Activated naive CD4-positive, alpha-beta T cell treated with Interleukin-2 at 50 U/mL for 16 hours (primary cell): ENCODE measurements around the gene PPP6R2.

Experiments used
- DNase-seq: peaks from one replicate; pipeline ENCODE4 v3.0.0-alpha.2; 2020

PPP6R2 gene

DNA sequence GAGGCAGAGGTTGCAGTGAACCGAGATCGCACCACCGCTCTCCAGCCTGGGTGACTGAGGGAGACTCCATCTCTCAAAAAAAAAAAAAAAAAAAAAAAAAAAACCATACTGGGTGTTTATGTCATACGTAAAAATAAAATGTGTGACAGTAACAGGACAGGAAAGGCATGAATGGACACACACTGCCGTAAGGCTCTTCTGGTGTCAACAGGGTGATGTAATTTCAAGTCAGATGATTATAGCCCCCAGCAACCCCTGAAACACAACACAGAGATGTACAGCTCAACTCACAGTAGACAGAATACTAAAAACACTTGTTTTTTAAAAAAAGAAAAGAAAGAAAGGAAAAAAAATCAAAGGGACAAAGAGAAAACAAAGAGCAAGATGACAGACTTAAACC lies 109.5 kb downstream of the PPP6R2 start:
- no peak for DNase-seq

DNA sequence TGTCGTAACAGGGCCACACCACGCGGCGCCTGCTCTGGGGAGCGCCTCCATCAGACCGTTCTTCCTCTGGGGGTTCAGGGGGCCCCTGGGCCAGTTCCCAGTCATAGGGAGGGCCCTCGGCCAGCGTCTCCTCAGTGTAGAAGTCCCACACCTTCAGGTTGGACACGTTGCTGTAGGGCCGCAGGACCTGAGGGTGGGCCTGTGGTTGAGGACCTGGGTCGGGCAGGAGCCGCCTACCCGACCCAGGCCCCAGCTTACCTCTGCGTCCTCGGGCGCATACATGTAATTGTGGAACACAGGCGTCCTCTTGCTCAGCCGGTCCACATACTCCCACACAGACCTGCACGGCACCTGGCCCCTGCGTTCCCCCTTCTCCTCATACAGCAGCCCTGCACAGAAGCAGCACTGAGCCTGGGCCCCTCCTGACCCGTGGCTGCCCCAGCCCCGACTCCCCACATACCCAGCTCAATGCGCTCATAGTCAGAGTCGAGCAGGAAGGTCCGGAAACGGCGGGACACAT lies 111.5 kb downstream of the PPP6R2 start:
- no peak for DNase-seq

DNA sequence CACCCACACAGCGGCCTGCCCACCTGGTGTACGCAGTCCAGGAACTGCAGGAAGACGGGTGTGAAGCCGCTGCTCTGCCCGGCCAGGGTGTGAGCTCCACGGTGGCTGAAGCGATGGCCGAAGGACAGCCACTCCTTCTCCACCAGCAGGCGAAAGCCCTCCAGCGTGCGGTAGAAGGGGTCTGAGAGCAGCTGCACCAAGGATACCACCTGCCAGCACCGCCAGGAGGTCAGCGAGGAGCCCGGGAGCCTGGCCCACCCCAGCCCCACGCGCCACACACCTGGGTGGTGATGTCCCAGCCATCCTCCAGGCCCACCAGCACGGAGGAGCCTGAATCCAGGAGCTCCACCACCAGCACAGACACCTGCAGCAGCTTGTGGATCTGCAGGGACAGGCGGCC lies 112.1 kb downstream of the PPP6R2 start:
- no peak for DNase-seq

DNA sequence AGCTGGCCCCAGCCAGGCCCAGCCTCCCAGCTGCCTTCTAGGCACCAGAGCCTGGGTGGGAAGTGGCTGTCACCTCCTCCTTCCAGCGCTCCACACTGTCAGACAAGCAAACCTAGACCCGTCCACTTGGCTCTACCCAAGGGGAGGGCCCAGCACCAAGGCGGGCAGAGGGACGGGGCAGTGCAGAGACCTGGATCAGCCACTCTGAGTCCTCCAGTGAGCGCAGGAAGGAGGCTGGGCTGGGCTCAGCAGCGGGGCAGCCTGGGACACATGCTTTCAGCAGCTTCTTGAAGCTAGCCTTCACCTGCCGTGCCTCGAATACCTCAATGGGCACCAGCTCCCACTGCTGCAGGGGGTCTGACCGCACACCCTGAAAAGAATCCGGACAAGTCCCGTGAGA lies 112.9 kb downstream of the PPP6R2 start:
- DNase-seq: no peak

DNA sequence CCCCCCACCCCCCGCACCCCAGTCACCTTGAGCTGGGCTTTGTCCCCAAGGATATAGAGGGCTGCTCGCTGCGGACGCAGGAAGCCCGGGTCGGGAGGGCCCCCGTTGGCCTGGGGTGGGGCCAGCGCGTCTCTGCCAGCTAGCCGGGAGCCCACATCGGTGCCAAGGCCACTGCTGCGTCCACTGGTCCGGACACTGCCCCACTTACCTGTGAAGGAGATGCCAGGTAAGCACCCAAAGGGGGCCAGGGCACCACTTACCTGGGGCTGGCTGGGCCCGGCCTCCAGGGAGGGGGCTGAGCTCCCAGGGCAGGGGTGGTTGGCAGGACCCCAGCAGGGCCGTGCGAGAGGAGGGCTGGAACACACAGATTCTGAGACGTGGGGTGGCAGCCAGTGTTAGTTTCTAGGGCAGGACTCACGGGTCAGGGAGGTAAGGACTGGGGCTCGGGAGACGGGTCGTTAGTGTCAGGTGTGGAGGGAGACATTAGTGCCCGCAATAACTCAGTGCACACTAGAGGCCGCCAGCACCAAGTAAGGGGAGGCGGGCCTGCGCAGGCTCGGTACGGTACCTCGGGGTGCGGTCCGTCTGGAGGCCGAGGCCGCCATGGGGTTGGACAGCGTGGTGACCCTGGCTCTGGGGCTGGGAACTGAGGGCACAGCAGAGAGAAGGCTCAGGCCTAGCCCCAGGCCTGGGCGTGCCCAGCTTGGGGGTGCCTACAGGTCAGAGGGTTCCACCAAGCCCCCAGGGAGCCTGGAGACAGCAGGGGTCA lies 113.5 kb downstream of the PPP6R2 start:
- DNase-seq: no peak

DNA sequence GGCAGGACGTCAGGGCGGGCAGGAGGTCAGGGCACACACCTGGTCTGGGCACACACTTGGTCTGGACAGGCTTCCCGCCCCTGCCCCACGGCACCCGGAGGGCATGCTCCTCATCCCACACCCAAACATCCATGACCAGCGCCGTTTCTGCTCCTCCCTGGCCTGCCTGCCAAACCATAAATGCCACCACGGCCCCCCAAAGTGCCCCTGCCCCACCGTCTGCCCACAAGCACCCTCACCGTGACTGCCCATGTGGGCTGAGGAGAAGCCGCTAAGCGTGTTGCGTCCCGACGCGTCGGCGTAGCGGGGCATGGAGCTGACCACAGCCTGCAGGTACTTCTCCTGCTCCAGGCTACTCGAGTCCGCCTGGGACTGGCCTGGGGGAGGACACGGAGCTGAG lies 115.9 kb downstream of the PPP6R2 start:
- no peak for DNase-seq

DNA sequence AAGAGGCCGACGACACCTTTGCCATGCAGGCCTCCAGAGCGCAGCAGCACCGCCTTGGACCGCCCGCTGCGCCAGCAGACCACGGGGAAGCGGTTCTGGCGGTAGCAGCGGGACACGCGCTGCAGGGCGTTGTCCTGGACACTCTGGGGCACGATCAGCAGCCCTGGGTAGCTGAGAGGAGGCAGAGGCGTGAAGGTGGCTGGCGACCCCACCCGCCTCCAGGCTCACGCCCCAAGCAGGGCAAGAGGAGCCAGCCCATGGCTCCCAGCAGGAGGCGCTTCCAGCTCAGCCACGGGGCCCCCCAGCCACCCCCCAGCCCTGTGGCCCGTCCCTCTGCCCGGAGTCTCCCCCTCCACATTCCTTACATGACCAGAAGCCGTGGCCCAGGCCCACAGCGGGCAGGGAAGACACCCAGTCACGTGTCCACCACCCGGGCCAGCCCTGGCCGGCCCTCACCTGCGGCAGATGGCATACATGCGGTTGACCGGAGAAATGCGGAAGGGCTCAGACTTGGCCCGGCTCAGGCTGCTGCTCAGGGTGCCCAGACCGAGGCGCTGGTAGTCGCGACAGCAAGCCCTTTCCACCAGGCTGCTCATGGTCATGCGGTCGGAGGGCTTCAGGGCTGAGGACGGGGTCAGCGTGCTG lies 116.5 kb downstream of the PPP6R2 start:
- DNase-seq: no peak

DNA sequence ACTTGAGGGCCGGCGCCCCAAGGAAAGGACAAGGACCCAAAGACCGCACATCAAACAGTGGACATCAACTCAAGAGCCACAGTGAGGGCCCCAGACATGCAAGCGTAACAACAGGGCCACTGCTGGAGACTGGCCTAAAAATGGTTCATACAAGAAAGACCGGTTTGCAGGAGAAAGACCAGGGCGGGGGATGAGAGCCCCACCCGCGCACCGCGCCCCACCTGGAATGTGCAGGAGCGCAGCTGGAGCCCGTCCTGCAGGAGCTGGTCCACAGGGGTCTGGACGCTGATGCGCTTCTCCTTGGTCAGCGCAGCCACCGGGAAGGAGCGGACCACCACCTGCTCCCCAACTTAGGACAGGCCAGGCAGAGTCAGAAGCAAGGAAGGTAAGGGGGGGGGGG lies 117.8 kb downstream of the PPP6R2 start:
- DNase-seq: no peak

DNA sequence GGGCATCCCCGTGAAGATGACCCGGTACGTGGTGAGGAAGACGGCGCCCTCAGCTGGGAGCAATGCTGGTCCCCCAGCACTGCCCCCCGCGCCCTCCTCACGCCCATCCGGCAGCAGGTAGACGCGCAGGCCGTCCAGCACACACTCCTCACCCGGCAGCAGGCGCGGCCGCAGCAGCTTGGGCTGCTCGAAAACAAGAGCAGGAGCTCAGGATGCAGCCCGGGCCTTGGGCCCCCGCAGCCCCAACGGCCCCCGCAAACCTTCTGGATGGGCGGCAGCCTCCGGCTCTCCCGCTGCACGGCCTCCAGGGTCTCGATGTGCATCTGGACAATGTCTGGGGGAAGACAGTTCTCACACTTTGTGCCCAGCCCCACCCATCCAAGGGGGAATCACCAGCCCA lies 118.4 kb downstream of the PPP6R2 start:
- no peak for DNase-seq

DNA sequence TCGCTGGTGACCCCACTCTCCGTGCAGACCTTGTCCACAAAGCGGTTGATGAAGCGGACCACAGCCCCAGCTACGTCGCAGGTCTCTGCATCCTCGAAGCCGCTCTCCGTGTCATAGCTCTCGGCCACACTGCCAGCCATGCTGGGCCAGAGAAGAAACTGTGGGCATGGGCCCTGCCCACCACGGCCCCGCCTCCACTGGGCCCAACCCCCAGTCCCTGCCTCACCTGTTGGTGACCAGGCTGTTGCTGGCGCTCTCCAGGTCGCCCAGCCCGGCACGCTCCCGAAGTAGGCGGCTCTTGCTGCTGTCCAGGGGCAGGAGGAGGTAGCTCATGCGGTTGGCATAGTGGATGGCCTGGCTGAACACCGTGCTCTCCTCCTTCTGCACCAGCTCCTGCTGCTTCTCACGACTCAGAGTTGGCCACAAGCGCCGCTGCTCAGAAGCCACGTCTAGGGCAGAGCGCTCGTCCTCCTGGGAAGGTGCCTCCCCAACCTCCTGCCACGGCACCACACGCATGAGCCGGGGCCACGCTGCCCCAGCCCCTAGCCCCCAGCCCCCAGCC lies 118.9 kb downstream of the PPP6R2 start:
- DNase-seq: no peak

DNA sequence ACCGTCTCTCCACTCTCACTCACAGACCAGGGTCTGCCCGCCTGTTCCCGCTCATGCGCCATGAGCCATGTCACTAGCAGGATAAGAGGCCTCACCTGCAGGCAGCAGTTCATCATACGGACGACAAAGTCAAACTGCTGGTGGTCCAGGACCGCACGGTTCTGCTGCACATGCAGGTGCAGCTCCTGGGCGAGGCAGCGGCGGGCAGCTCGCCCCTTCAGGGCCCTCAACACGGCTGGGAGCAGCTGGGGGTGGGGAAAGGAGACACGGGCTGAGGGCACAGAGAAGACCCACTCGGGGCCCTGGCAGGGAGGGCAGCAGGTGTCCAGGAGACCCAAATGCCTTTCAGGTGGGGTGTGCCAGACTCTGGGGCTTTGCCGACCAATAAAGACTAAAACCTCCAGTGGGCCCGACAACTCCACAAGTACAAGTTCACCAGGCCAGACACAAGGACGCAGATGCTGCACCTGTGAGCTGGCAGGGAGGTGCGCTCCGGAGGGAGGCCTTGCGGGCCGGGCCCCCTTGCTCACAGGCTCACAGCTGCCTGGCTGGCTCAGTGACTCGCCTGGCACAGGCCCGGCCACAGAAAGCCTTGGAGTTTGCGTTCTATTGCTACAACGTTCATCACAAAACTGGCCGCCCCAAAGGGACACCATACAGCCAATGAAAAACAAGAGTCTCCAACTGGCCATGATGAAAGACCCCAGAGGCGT lies 120.2 kb downstream of the PPP6R2 start:
- DNase-seq: no peak

DNA sequence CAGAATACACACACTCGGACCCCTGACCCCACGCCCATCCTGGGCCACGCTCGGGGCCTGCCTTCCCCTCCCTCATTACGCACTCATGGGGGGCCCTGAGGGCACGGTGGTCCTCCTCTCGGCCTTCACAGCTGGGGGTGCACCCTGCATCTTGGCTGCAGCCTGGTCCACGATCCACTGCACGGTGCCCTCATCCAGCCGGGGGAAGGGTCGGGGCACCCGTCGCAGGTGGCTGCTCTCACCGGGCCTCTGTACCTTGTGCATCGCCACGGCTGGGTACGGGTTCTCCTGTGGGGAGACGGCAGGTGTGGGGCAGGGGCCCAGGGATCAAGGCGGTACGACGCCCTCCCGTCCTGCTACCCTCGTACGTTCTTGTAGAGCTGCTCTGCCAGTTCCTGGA lies 121.3 kb downstream of the PPP6R2 start:
- no peak for DNase-seq

DNA sequence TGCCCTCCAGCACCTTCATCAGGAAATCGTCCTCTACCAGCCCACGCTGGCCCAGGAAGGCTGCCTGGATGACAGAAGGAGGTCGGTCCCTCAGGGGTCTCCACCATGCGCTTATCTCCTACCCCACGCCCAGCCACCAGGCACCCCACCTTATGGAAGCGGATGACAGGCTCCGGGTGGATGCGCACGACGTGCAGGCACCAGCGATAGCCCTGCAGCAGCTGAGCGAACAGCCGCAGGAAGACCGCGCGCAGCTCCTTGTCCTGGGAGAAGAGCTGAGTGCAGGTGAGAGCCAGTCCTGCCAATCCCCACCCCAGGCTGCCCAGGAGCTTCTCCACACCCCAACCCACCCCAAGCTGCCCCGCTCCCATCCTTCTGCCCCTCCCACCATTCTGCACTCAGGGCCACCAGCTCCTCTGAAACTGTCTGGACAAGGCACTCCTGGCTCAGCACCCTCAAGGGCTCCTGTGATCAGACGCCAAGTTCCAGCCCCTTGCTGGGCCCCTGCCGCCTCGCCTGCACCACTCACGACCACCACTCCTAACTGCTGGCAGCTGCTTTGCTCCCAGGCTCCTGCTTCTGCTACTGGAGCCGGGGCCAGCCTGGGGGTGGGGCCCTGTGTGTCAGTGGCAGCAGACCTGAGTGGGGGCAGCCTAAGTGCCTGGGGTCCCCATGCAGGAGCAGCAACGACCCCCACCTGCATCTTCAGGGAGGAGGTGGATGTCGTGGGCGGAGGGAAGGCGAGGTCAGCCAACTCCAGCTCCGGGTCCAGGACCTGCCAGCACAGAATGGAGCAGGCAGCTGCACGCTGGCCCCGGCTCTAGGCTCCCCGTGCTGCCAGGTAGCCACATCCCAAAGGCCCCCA lies 122.2 kb downstream of the PPP6R2 start:
- no peak for DNase-seq

DNA sequence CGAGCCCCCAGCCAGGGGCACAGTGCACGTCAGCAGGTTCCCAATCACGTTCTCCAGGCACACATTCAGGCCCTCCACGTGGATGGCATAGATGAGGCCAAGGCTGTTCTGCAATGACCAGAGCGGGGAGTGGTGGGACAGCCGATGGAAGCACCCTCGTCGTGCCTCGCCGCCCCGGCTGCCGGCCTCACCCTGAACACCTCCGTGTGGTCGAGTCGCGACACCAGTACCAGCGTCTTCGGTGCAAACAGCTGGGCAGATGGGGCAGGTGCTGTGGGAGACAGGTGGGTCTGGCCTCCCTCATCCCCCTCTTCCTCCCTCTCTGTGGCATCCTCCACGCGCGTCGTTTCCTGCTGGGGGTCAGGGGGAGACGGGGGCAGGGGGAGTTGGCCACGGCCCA lies 124.2 kb downstream of the PPP6R2 start:
- DNase-seq: no peak

DNA sequence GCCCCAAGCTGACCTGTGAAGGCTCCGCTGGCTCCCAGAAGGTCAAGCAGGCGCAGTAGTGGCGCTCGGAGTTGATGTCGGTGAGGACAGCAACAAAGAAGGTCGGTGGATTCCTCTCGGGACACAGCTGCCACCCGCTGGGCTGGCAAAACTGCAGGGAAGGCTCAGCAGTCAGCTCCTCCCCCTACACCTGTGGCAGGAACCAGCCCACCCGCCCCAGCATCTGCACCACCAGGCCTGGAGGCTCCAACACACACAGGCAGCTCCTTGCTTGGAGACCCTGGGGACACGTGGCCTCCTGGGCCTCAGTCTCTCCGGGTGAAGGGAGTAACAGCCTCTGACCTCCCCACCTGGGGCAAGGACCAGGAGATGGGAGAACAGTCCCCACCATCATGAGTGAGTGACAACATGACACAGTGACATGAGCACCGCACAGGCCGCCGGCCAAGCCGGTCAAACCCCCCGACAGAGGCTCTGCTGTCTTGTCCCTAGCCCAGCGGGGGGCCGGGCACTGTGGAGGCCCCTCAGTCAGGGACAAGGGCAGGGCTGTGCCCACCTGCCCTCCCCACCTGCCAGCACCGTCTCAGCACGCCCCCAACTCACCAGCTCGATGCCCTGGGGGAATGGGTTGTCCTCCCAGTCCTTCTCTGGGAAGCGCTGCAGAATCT lies 124.8 kb downstream of the PPP6R2 start:
- DNase-seq: no peak

DNA sequence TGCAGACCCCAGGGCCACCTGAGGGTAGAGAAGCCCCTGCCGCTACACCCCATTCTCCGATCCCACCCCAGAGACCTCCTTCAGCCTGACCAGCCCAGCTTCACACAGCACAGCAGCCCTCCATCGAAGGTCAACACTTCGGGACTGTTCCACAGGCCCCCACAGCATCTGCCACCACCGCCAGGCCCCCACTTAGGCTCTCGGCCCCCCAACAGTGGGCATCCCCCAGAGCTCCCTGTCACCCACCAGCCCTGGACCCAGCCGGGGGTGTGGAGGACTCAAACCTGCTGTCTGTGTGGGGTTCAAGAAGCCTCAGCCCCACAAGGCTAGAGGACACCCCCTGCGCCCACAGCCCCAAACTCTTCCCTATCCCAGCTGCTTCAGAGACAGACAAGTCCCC lies 125.5 kb downstream of the PPP6R2 start:
- DNase-seq: no peak

DNA sequence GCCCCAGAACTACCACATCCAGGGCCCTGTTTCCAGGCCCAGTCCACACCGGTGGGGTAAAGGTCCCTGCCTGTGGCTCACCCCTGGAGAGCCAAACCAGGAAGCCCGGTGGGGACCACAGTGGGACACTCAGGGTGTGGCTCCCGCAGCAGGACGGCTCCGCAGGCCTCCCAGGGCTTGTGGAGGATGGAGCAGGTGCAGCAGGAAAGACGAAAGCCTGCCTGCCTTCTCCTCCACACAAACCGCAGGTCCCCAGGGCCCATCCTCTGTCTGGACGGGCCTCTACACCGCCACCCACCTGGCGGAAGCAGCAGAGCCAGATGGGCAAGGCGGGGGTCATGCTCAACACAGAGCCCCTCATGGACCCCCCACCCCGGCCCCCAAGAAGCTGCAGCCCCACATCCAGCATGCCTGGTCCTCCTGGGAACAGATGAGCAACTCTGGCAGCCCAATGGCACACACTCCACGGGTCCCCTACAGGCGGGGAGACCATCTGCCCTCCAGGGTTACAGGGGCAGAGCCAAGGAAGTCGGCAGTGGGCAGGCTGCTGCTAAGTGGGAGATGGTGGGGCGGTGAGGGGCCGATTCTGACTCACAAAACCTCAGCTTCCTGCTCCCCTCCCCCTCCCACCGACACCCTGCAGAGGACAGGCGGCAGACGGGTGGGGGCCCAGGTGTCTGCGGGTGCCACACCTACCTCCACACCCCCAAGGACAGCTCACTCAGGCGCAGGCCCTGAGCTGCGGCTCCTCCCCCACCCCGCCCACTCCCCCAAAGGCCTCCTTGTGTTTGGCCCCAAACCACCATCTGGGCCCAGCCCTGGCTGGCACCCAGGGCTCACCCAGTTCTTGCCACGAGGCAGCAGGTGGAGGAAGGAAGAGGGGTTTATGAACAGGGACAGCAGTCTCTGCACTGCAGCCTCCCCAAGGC lies 126.5 kb downstream of the PPP6R2 start:
- DNase-seq: peak; percentile 92

DNA sequence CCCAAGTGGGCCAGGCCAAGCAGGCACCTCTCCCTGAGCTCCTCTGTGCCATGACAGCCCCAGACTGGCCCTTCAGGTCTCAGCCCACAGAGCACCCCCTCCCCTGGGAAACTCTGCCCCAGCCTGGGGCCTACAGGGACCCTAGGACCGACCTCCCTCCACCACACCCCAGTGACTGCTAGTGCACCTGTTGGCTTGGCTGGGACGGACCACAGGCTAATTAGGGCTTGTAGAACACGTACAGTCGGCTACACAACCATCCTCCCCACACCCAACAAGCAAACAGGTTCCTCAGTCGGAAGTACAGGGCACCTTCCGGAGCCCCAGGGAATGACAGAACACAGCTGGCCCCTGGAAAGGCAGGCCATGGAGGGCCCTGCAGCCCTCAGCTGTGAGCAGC lies 127.4 kb downstream of the PPP6R2 start:
- no peak for DNase-seq

DNA sequence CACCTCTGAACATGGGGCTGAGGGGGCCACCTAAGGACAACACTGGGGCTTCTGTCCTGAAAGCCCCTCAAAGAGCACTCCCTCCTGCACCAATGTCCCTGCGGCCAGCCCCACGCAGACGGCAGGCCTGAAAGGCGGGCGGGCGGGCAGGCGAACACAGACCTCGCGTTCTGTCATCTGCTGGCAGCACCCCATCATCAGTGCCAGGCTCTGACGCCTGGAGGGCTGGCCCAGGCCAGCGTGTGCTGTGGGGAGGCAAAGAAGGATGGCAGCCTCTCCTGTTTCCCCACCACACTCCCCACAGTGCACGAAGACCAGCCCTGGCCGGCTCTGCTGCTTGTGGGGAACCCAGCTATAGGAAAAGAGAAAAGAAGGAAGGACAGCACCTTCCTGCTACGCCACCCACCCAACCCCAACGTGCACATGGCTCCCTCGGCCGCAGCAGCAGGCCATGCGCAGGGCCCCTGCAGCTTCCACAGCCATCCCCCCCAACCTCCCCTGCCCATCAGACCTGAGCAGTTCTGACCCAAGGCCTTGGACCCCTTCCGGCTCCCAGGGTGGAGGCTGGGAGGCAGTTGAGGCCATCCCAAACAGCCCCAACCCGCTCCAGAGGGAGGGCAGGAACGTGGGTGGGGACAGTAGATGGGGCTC lies 128.2 kb downstream of the PPP6R2 start:
- DNase-seq: no peak

DNA sequence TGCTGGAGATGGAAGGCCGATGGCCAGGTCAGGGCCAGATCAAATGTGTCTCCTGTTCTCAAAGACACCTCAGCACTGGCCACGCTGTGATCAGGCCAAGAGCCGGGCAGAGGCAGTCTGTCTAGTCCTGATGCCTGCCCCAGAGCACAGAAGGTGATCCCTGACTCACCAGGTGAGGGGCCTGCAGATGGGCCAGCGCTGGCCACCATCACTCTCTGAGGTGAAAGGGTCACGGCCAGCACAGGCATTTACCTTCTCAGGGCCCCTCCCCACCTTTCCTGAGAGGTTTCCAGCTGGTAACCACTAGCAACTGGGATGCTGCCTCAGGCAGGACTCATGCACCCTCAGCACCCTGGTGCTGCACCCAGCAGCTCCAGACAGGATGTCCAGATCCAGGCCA lies 128.8 kb downstream of the PPP6R2 start:
- DNase-seq: no peak
